Endodermal cell (in vitro differentiated cells): ENCODE results near the gene CPEB2. TPM values are rescaled to one million over a fixed set of nuclear protein-coding genes. Genes with fewer than 3 reads are reported as not detected.

Experiments
- DNase-seq: peaks from one replicate; pipeline ENCODE4 v3.0.0-alpha.2; 2017
- H3K27ac ChIP-seq: 2 replicates; pipeline ENCODE4 v1.5.1; 2013; ENCODE audit warnings: mild to moderate bottlenecking, low read depth, low read length, moderate library complexity
- H3K27me3 ChIP-seq: 2 replicates; pipeline ENCODE4 v1.6.1; 2013; ENCODE audit warnings: mild to moderate bottlenecking, low read length, moderate library complexity; ENCODE audit not compliant: insufficient read depth, control insufficient read depth, poor library complexity, severe bottlenecking
- H3K36me3 ChIP-seq: 2 replicates; pipeline ENCODE4 v1.7.0; 2013; ENCODE audit warnings: mild to moderate bottlenecking, low read length, moderate library complexity; ENCODE audit not compliant: control insufficient read depth, insufficient read depth
- H3K4me1 ChIP-seq: one replicate; pipeline ENCODE4 v1.7.0; 2013; ENCODE audit warnings: low read length; ENCODE audit not compliant: control insufficient read depth, insufficient read depth
- H3K4me3 ChIP-seq: 2 replicates; pipeline ENCODE4 v1.5.1; 2013; ENCODE audit warnings: mild to moderate bottlenecking, low read length, moderate library complexity
- H3K9ac ChIP-seq: 2 replicates; pipeline ENCODE4 v1.6.1; 2013; ENCODE audit warnings: mild to moderate bottlenecking, low read length, moderate library complexity; ENCODE audit not compliant: poor library complexity, severe bottlenecking; ENCODE audit errors: extremely low read depth
- H3K9me3 ChIP-seq: 2 replicates; pipeline ENCODE4 v1.6.1; 2013; ENCODE audit warnings: mild to moderate bottlenecking, low read length, moderate library complexity; ENCODE audit not compliant: control insufficient read depth
- H3K27ac Mint-ChIP-seq: 2 replicates; pipeline ENCODE4 v1.8.0; 2020; ENCODE audit warnings: mixed read lengths
- H3K27me3 Mint-ChIP-seq: 2 replicates; pipeline ENCODE4 v1.8.0; 2021; ENCODE audit warnings: mild to moderate bottlenecking, mixed read lengths; ENCODE audit not compliant: insufficient read depth
- H3K36me3 Mint-ChIP-seq: 2 replicates; pipeline ENCODE4 v1.8.0; 2020; ENCODE audit warnings: low read depth, mixed read lengths
- H3K4me1 Mint-ChIP-seq: 2 replicates; pipeline ENCODE4 v1.8.0; 2020; ENCODE audit warnings: mixed read lengths
- H3K4me3 Mint-ChIP-seq: 2 replicates; pipeline ENCODE4 v1.8.0; 2020; ENCODE audit warnings: mild to moderate bottlenecking, moderate library complexity, mixed read lengths
- H3K9me3 Mint-ChIP-seq: 2 replicates; pipeline ENCODE4 v1.8.0; 2020; ENCODE audit warnings: mild to moderate bottlenecking, mixed read lengths
- WGBS, 2 experiments: methylation state at CpG; one replicate each; pipeline versions ENCODE4 v1.1.5 to v1.1.7; 2013; ENCODE audit warnings: missing lambda C conversion rate in 2 of 2, mixed read lengths in 1 of 2; ENCODE audit not compliant: insufficient coverage in 1 of 2, insufficient read length in 1 of 2; 5-methylcytosine and 5-hydroxymethylcytosine counted together
- total RNA-seq, 2 donors: library from RNA; stranded (reverse); fragmentation: NEBNext Ultra II Directional in 1 of 2; extraction: Animal tissue kit (Norgen Biotek cat#: 25700) in 1 of 2; gene quantifications; 2 replicates in 1 of 2; 3 replicates in 1 of 2; pipeline ENCODE4 v1.2.1, GENCODE V29; 2021
- TF ChIP-seq, protein P1 (sequence below): fragments of 200-600 bp; sonication (generic); conservative IDR thresholded peaks from 2 replicates; pipeline ENCODE4 v1.5.0; 2021; ENCODE audit warnings: antibody characterized with exemption, mild to moderate bottlenecking

Gene CPEB2
- total RNA-seq, 2 donors from 2014 or later = 4.8 to 8.6 TPM

DNA sequence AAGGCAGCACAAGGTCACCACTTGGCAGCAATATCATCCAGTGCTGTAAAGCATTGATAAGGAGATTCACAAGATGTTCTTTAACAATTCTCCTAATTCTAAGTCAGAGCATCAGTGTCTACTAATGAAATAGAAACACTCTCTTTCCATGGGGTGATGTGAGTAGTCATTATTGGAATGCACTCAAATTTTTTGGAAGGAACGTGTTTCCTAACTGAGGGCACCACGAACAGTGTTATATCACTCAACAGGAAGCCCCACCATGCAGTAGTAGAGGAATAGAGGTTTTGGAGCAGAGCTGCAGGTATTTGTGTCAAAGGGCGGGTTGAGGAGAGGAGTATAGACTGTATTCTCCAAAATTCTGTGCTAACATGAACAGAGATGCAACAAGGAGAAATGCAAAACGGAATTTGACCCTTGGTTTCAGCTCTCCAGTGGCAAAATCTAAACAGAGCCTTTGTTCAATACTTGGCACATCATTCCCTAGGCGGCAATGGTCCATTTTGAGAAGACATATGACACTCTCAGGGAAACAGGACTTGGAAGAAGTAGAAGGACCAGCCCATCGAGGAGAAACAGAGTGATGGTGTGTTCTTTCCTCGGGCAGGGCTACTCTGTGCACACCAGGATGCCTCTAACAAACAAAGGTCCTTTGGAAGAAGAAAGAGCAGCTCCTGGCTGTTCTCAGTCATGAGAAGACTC, 98.9 kb downstream of the CPEB2 start:
- Histone ChIP-seq H3K36me3 (no peaks in the 10 kb centered on the region), H3K27me3 (no peaks in the 10 kb centered on the region), H3K9ac (no peak overlapping the region), H3K27ac (no peak overlapping the region), H3K4me1 (no peaks in the 10 kb centered on the region), H3K9me3 (no peaks in the 10 kb centered on the region), H3K4me3 (no peak overlapping the region)
- Mint-ChIP-seq H3K27me3 (no peaks in the 10 kb centered on the region), H3K4me3 (no peak overlapping the region), H3K36me3 (no peaks in the 10 kb centered on the region), H3K9me3 (peaks cover 1% of the 10 kb centered on the region), H3K4me1 (no peaks in the 10 kb centered on the region), H3K27ac (no peak overlapping the region)
- WGBS, 2 experiments = 81 to 89% methylated on average over 7 of the region's 7 CpGs
- TF ChIP-seq, protein P1, sequence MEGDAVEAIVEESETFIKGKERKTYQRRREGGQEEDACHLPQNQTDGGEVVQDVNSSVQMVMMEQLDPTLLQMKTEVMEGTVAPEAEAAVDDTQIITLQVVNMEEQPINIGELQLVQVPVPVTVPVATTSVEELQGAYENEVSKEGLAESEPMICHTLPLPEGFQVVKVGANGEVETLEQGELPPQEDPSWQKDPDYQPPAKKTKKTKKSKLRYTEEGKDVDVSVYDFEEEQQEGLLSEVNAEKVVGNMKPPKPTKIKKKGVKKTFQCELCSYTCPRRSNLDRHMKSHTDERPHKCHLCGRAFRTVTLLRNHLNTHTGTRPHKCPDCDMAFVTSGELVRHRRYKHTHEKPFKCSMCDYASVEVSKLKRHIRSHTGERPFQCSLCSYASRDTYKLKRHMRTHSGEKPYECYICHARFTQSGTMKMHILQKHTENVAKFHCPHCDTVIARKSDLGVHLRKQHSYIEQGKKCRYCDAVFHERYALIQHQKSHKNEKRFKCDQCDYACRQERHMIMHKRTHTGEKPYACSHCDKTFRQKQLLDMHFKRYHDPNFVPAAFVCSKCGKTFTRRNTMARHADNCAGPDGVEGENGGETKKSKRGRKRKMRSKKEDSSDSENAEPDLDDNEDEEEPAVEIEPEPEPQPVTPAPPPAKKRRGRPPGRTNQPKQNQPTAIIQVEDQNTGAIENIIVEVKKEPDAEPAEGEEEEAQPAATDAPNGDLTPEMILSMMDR = no peak
- DNase-seq = no peak

DNA sequence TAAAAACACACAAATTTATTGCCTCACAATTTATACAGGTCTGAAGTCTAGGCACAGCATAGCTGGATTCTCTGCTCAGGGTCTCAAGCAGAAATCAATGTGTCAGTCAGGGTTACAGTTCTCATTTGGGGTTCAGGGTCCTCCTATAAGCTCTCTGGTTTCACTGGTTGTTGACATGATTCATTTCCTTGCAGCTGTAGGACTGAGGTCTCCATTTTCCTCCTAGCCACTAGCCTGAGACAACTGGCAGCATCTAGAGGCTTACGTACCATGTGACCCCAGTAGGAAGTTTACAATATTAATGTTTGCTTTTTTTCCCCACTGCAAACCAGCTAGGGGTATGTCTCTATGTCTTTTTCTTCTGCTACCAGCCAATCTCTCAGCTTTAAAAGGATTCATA, 102.5 kb downstream of the CPEB2 start:
- no peak overlapping the region for H3K27ac Mint-ChIP-seq
- H3K36me3 ChIP-seq = no peaks in the 10 kb centered on the region
- H3K9me3 Mint-ChIP-seq = no peaks in the 10 kb centered on the region
- DNase-seq = no peak
- no peak overlapping the region for H3K27ac ChIP-seq
- no peaks in the 10 kb centered on the region for H3K4me1 ChIP-seq
- no peaks in the 10 kb centered on the region for H3K9me3 ChIP-seq
- H3K27me3 Mint-ChIP-seq = no peaks in the 10 kb centered on the region
- H3K4me1 Mint-ChIP-seq = no peaks in the 10 kb centered on the region
- TF ChIP-seq, protein P1 = no peak
- H3K27me3 ChIP-seq = no peaks in the 10 kb centered on the region
- WGBS, 2 experiments = 100% methylated on average over 1 of the region's 1 CpG; no CpG with 5 or more reads in 1 of the 2 experiments
- no peak overlapping the region for H3K4me3 Mint-ChIP-seq
- H3K4me3 ChIP-seq = no peak overlapping the region
- no peak overlapping the region for H3K9ac ChIP-seq
- no peaks in the 10 kb centered on the region for H3K36me3 Mint-ChIP-seq

GRCh38 chr4:15106399-15106798, 104.1 kb downstream of the CPEB2 start:
- Histone ChIP-seq H3K4me1 (peaks cover 4% of the 10 kb centered on the region), H3K27ac (no peak overlapping the region), H3K9ac (no peak overlapping the region), H3K4me3 (no peak overlapping the region), H3K27me3 (no peaks in the 10 kb centered on the region), H3K36me3 (no peaks in the 10 kb centered on the region), H3K9me3 (no peaks in the 10 kb centered on the region)
- TF ChIP-seq, protein P1 = no peak
- DNase-seq = no peak
- Mint-ChIP-seq H3K4me3 (no peak overlapping the region), H3K4me1 (peaks cover 5% of the 10 kb centered on the region), H3K27ac (no peak overlapping the region), H3K36me3 (no peaks in the 10 kb centered on the region), H3K9me3 (no peaks in the 10 kb centered on the region), H3K27me3 (no peaks in the 10 kb centered on the region)
- 90 to 95% methylated on average over 4 to 5 of the region's 5 CpGs for WGBS, 2 experiments
